ENCODE measurements around the gene BPNT1. TPM values are rescaled to one million over a fixed set of nuclear protein-coding genes. Genes with fewer than 3 reads are reported as not detected.
A peak's percentile ranks its signal among the peaks of the same experiment; 100 is the strongest.

Gene BPNT1
- total RNA-seq, 1 experiment from 2014 or later = 13.6 TPM

DNA sequence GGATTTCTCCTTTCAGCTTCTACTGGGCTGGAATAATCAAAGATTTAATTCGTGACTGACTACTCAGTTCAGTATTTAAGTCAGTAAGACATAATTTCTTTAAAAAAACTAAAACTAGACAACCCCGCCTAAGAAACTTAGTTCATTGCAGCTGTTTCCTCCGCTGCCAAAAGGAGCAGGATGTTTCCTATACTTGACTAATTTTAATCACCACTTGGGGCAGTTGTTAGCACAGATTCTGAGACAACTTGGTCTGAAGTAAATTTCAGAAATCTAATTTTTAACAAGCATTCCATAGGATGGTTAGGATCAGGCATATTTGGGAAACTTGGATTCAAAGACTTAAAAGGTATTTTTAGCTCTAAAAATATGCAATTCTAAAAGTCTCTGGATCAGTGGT is 77.3 kb downstream of the BPNT1 start:
- no peak overlapping the region for H4K8ac ChIP-seq (replicated peaks; ENCODE audit: insufficient read length, low read depth, low read length)
- H3K79me2 ChIP-seq (ENCODE audit: insufficient read depth, low read length) = no peaks in the 10 kb centered on the region
- no peak overlapping the region for H4K5ac ChIP-seq (ENCODE audit: insufficient read length, low read depth, low read length)
- no peak overlapping the region for H3K18ac ChIP-seq (ENCODE audit: insufficient read length, low read depth, low read length)
- H3K4me1 ChIP-seq (ENCODE audit: insufficient read depth, low read length) = no peaks in the 10 kb centered on the region
- no peak for DNase-seq
- H4K91ac ChIP-seq (ENCODE audit: insufficient read length, low read depth, low read length) = no peak overlapping the region
- no peak overlapping the region for H2BK15ac ChIP-seq (ENCODE audit: low read depth, low read length)
- Mint-ChIP-seq H3K4me1 (no peaks in the 10 kb centered on the region), H3K36me3 (ENCODE audit: insufficient read depth in 1 of 3, low read depth in 3 of 3) (peaks cover 12 to 57% (median 42%) of the 10 kb centered on the region in 3 experiments; a peak in 6 of 7 replicates), H3K27me3 (ENCODE audit: low read depth) (no peaks in the 10 kb centered on the region), H3K27ac (no peak overlapping the region), H3K4me3 (no peak overlapping the region), H3K9me3 (no peaks in the 10 kb centered on the region)
- H3K14ac ChIP-seq (ENCODE audit: insufficient read depth, low read length) = no peak overlapping the region
- no peak overlapping the region for H3K27ac ChIP-seq (ENCODE audit: insufficient read length, low read depth, low read length)
- H2BK20ac ChIP-seq (ENCODE audit: low read depth, low read length, poor library complexity, severe bottlenecking) = no peak overlapping the region
- no peak overlapping the region for H2BK5ac ChIP-seq (ENCODE audit: insufficient read length, low read length)
- no CpG with 5 or more reads among the region's 3 CpGs for WGBS (ENCODE audit: extremely low coverage, insufficient read length, low lambda C conversion rate)
- no peak overlapping the region for H3T11ph ChIP-seq (ENCODE audit: low read length)
- H2BK12ac ChIP-seq (ENCODE audit: insufficient read length, low read depth, low read length) = no peak overlapping the region
- no peak overlapping the region for H2AFZ ChIP-seq (ENCODE audit: low read length)
- H3K79me1 ChIP-seq (ENCODE audit: insufficient read depth, low read depth, low read length, poor library complexity, severe bottlenecking) = no peaks in the 10 kb centered on the region
- no peak overlapping the region for H2BK120ac ChIP-seq (ENCODE audit: low read depth, low read length, poor library complexity, severe bottlenecking)
- H3K4me2 ChIP-seq (ENCODE audit: insufficient read depth, insufficient read length, low read length) = no peak overlapping the region
- H3K56ac ChIP-seq (ENCODE audit: insufficient read length, low read depth, low read length) = no peak overlapping the region
- H3K23ac ChIP-seq (ENCODE audit: insufficient read length, low read depth, low read length) = no peak overlapping the region
- no peak overlapping the region for H3K9ac ChIP-seq (ENCODE audit: extremely low read depth, insufficient read length, low read length)
- H3K23me2 ChIP-seq (ENCODE audit: insufficient read length, low read depth, low read length, poor library complexity, severe bottlenecking) = no peaks in the 10 kb centered on the region
- H4K20me1 ChIP-seq (ENCODE audit: control insufficient read depth, insufficient read depth, insufficient read length) = no peaks in the 10 kb centered on the region
- no peak overlapping the region for H3K4ac ChIP-seq (ENCODE audit: low read depth, low read length)
- H3K9me3 ChIP-seq (ENCODE audit: control insufficient read depth, low read depth, low read length) = no peaks in the 10 kb centered on the region
- no peaks in the 10 kb centered on the region for H3K27me3 ChIP-seq (ENCODE audit: insufficient read depth, low read length)
- H2AK5ac ChIP-seq (ENCODE audit: insufficient read length, low read length) = no peak overlapping the region
- TF ChIP-seq, protein P1, sequence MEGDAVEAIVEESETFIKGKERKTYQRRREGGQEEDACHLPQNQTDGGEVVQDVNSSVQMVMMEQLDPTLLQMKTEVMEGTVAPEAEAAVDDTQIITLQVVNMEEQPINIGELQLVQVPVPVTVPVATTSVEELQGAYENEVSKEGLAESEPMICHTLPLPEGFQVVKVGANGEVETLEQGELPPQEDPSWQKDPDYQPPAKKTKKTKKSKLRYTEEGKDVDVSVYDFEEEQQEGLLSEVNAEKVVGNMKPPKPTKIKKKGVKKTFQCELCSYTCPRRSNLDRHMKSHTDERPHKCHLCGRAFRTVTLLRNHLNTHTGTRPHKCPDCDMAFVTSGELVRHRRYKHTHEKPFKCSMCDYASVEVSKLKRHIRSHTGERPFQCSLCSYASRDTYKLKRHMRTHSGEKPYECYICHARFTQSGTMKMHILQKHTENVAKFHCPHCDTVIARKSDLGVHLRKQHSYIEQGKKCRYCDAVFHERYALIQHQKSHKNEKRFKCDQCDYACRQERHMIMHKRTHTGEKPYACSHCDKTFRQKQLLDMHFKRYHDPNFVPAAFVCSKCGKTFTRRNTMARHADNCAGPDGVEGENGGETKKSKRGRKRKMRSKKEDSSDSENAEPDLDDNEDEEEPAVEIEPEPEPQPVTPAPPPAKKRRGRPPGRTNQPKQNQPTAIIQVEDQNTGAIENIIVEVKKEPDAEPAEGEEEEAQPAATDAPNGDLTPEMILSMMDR (conservative IDR thresholded peaks at IDR 0.05) = peak; percentile 24; the same call in 1 of the 3 replicates

Data from H9 (cell line).